GM19372 (cell line): Measurements from ENCODE around the gene TLR9.
A peak's percentile ranks its signal among the peaks of the same experiment; 100 is the strongest.

ENCODE experiments used
- ATAC-seq: cut with Tn5 transposase; IDR thresholded peaks from one replicate; pipeline ENCODE4 v1.9.1; 2021; ENCODE audit warnings: mild to moderate bottlenecking, low read depth, moderate library complexity; ENCODE audit not compliant: unreplicated experiment

TLR9 gene

DNA sequence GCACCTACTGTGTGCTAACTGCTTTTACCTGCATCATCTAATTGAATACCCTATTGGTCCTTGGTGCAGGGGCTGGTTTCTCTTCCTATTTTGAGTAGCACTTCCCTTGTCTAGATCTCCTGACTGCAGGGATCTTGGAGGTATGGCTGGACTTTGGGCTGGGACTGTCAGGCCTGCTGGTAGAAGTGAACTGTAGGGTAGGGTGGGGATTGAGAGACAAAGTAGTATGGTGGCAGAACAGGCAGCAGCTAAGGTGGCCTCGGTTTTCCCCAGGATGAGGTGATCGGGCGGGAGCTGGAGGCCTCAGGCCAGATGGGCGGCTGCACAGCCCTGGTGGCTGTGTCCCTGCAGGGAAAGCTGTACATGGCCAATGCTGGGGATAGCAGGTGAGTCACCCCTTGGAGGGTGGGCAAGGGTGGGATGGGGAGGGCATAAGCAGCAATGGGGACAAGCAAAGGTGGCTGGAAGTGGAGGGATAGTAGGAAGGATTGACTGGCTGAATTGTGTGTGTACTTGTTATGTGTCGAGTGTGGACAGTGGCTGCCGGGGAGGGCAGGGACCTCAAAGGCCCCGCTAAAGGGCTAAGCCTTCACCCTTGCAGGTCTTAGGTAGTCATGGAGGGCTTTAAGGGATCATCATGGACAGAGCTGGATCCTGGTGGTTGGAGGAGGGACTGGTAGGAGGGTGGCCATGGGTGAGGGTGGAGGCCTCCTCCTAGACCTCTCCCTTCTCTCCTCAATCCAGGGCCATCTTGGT is 22.1 kb upstream of the TLR9 start:
- ATAC-seq, result no peak

DNA sequence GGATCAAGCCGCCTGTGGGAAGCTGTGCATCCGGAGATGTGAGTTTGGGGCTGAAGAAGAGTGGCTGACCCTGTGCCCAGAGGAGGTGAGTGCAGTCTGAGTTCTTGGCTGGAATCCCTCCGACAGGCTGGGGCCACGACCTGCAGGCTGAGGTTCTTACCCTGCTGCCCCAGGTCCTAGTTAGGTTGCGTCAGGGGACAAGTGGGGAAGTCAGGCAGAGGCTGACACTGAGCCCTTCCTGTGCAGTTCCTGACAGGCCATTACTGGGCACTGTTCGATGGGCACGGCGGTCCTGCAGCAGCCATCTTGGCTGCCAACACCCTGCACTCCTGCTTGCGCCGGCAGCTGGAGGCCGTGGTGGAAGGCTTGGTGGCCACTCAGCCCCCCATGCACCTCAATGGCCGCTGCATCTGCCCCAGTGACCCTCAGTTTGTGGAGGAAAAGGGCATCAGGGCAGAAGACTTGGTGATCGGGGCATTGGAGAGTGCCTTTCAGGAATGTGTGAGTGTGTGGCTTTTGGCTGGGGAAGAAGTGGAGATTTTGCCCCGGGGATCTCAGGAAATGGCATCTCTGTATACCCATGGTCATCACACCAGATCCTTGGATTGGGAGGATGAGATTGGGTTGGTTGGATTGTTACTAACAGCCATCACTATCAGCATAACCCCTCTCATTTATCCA is 21.4 kb upstream of the TLR9 start:
- ATAC-seq, result no peak

DNA sequence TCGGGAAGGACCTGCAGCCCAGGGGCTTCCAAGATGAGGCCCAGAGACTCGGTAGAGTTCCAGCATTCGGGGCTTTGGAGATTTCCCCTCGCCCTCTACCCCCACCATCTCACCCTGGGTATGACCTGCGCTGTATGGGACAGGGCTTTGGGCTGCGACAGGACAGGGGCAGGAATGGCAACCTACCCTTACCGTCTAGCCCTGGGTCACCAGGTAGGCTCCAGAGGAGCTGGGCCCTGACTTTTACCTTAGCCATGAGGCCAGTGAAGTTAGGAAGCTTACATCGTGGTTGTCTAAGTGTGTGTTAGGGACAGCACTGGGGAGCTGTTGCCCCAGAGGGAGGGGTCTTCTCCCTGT is 20.8 kb upstream of the TLR9 start:
- ATAC-seq, result no peak

DNA sequence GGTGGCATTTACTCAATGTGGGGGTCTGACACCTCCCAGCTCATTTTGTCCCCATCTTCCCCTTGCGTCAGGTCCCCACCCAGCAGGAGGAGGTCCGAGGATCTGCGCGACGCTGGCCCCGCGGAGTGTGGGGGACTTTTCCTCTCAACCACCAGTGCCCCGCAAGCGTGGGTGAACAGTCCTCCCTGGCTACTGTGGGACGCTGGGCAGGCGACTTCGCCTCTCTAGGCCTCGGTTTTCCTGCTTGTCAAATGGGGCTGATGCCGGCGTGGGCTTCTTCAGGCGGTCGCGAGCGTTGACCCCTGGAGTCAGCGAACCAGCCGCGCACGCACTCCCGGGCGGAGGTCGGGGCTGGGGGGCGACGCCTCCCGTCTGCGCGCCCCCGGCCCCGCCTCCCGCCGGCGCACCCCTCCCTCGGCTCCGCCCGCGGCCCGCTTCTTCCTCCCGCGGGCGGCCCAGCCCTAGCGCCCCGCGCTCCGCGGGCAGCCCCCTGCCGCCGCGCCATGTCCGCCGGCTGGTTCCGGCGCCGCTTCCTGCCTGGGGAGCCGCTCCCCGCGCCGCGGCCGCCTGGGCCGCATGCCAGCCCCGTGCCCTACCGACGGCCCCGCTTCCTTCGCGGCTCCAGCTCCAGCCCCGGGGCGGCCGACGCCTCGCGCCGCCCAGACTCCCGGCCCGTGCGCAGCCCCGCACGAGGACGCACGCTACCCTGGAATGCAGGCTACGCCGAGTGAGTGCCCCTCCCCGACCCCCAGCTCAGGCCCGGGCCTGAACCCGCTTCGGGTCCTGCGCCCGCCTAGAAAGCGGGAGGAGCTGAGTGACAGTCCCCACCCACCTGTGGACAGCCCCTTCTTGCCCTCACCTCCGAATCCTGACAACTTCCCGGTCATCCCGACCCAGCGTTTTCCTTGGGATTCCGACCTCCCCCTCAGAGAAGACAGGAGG is 20.1 kb upstream of the TLR9 start, which contains the start of gene PPM1M:
Gene PPM1M, plus strand, starts transcription at position 438 of the 942 bp plus-strand sequence. Its CDS starts 66 bp downstream, at position 504.
- ATAC-seq, result no peak

DNA sequence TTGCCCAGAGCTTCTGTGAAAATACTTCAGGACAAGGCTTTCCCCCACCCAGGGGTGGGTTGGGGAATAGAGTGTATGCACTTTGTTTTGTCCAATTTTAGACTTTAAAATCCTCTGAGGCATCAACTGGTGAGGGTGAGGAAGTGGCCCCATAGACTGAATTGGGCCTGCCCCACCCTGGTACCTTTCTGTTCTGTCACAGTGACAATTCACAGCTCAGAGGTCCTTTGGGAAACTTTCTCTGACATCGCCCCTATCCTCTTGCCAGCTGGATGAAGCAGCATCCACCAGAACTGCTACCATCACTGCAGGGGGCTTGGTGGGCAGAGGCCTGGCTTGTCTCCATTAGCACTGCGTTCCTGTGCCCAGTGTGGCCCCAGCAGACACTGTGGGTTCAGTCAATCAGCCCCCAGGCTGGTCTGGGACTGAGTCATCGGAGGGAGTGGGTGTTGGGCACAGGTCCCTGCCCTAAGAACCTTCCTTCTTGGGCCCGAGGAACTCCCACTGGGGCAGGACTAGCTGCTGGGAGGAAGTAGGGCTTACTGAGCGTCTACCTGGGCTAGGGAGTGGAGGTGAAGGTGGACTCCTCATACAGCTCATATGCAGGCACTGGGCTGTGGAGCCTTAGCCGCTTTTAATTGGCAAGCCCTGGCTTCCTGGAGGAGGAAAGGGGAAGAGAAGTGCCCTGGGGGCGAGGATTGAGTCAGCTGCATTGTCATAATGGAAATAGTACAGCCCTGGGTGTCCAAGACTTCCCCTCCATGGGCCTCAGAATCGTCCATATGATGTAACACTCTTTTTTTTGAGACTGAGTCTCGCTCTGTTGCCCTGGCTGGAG is 18.6 kb upstream of the TLR9 start:
- ATAC-seq, result no peak

DNA sequence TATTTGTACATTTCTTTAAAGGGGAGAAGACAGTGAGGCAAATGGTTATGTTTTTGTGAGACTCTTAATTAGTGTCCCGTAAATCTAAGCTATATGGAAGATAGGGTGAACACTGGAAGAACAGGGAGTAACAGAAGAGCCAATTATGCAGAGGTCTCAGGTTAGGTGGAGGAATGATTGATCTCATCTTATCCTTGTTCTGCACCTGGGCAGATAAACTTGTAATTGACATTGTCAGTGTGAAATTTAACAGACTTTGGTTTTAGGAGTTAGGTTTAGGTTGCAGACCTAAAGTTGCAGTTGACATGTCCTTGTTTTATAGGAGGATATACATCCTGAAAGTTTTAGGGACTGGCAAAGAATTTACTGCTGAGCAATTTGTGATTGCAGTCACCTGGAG is 16.6 kb upstream of the TLR9 start:
- no peak for ATAC-seq

DNA sequence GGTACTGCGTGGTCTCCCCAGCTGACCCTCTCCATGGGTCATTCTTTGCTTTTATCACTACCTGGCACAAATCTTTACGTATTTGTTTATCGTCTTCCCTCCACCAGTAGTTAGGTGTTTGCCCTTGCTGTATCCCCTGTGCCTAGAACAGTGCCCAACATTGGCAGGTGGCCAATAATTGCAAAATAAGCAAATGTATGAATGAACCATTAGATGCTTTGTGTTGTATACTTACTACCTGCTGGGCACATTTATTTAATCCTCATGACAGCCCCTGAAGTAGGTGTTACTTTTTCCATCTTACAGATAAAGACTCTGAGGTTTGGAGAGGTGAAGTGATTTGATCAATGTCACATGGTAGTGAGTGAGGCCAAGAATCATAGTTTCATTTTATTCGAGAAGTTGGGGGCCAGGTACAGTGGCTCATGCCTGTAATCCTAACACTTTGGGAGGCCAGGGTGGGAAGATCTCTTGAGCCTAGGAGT is 15.5 kb upstream of the TLR9 start:
- ATAC-seq, result no peak

DNA sequence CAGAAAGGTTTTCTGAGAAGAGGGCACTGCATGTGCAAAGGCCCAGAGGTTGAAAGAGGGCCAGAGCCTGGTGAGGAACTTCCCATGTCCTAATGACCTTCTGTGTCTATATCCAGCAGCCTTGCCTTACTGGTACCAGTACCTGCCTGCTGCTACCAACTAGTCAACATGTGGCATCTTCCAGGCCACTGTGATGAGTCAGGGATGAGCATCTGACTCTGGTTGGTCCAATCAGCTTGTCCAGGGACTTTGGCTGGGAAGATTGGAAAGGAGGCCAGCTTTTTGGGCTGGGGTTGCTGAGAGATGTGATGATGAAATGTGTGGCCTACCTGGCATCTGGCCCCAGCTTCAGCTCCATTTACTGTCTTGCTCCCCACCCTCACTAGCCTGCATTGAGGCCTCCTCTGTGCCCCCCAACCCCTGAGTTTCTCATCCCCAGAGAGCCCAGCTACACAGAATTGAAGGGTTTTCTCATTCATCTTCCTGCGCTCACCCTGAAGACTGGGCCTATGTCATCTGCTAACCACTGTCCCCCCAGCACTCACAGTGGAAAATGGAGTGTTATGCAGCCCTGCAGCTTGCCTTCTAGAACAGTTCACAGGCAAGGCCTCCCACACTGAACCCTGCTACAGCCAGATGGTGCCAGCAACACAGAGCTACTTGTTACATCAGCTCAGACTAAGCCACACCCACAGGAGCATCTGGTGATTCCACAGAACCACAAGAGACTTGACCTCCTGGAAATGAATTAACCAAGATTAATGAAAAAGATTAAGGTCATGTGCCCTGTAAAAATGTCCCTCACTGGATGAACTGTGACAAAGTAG is 14.8 kb upstream of the TLR9 start:
- no peak for ATAC-seq

DNA sequence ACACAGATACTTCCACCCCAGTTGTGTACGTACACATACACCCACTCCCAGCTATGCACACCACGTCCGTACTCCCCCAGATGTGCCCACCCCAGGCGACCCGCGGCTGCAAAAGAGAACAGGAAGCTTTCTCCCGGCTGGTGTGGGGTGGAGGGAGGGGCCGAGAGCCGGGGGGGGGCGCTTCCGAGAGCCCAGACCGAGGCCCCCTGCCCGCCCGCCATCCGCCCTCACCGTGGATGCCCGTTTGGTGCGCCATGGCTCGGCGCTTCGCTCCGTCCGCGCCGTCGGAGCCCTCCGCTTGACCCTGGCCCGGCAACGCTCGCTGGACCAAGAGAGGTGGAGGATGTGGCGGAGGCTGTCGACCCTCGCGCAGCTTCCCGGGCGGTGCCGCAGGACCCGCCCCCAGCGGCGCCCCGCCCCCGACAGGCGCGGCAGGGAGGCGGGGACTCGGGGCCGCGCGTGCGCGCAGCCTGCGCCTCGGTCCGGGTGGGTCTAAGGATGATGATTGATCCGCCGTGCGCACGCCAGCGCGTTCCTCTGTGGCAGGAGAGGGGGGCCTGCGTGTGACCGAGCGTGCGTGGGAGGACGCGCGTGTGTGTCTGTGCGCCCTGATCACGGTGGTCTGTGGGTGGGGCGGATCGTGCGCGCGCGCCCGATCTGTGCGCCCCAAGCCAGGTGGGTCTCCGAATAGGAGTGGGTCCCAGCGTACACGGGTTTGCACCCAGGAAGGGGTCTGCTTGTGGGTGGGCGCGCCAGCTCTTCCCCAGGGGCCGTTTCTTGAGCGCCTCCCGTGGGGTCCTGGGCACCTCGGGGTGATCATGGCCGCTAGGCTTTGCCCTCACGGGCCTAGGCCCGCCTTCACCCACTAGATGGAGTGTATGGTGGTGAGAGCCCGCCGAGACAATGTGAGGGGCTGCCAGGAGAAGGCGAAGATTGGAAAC is 13.6 kb upstream of the TLR9 start, which contains the start of gene TWF2:
Gene TWF2, minus strand, starts transcription at position 398 of the 941 bp plus-strand sequence. Its CDS starts 142 bp downstream, at position 256.
- ATAC-seq, result peak; percentile 73

DNA sequence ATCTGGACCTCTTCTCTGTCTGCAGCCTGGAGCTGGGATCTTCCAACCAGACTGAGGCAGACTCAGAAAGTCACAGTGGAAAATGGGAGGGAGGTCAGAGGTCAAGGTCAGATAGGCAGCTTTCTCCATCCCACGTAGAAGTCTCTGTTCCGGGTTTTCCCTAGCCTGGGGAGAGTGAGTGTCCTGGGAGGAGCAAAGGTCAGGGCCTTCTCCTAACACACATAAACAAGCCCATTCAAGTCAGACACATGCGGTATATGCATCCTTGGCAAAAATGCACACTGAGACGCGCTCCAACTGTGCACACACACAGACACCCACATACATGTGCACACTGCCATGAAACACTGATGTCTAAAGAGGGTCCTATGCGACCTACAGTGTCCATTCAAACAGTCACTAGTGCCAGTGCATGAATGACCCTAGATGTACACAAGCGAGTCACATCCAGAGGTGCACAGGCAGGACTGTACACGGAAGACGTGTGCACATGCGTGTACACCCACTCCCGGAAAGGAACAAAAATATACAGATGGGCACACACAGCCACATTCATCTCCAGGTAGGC is 12.8 kb upstream of the TLR9 start:
- no peak for ATAC-seq

DNA sequence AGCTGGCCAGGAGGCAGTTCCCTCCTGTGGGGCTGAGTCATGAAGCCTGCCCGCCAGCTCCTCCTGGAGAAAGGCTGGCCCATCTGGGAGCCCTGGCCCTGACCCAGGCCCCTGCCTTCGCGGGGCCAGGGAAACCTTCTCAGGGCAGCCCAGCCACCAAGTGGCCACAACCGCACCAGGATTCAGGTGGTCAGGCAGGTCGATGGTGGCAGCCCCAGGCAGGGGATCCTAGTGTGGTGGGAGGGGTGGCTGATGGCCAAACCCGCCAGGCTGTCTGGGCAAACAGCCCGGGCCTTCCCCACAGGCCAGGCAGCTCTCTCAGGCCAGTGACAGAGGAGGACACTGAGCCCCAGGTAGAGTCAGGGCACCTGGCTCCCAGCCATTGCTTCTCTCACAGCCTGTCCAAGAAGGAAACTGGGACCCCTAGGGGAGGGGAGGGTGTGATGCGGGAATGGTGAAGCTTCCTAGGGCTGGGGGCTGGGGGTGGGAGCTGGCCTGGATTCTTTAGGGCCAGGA is 12.3 kb upstream of the TLR9 start:
- ATAC-seq, result no peak

DNA sequence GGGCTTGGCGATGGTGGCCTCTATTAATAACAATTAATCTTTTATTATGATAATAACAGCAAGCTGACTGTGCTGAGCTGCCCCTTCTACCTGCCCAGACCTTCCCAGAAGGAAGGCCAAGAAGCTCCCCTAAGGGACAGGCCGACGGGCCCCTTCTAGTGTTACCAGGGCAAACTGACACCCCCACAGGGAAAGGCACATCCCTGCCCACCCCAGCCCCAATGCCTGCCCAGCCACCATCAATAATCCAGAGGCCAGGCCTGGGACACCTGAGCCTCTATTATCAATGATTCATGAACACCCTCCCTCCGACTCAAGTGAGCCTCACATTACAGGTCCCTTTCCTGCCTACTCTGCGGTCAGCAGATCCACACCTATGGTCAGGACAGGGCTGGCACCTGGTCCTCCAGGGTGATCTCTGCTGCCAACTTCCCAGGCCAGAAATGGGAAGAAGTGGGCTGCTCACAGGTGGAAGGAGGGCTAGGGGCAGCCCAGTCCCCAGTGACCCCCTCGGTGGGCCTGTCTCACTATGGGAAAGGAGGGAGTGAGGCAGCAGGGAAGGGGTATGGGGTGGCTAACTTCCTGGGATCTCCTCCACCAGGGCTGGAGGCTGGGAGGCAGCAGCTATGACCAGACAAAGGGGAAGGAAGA is 11.7 kb upstream of the TLR9 start:
- no peak for ATAC-seq

DNA sequence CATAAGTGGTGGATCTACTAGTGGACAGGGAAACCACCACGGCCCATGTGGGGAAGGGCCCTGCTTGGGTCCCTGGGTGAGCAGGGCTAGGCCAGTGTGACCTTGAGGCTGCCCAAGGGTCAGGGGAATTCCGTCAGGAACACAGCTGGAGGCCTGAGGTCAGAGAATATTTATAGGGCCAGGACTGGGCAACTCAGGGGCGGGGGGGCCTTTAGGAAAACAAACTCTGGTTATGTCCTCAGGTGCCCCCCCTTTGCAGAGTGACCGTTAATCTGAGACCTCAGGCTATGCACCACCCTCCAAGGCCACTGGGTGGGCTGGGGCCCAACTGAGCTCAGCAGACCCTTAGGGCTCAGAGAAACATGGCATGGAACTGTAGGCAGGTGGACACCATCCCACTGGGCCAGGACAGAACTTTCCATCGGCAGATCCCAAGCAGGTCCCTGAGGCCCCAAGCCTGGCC is 11.0 kb upstream of the TLR9 start:
- ATAC-seq, result no peak

DNA sequence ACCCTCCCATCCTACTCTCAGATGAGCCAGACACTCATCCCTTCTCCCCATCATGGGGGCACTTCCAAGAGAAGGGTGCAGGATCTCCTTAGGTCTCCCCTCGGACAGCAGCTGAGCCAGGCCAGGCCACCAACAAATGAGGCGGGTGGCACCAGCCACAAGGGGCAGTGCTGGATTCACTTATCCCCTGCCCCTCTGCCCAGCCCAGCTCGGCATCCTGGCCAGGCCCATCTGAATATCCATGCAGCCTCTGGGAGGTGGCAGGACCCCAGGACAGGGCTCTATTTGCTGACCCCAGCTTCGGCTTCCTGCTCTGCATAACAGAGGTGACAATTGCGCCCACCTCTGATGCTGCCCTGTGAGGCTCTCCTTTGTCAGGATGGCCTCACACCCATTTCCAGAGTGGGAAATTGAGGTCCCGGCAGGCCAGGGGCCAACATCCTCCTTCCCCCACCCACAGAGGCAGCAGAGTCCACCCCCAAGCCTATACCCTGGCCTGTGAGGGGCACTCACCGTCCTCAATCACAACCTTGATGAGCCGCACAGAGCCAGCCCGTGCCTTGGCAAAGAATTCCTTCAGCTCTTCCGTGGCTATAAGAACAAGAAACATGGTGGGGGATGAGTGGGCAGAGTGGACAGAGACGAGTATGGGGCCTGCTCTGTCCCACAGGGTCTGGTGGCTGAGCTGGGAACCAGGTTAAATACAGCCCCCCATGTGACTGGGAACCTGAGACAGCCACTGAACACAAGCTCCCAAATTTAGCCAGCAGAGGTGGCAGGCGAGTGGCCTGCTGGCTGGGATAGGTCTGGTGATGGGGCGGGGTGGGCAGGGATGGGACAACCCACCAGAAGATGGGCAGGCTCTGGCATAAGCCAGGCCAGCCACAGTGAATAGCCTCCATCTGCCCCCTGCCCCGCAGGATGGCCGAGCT is 9.3 kb upstream of the TLR9 start:
- no peak for ATAC-seq

DNA sequence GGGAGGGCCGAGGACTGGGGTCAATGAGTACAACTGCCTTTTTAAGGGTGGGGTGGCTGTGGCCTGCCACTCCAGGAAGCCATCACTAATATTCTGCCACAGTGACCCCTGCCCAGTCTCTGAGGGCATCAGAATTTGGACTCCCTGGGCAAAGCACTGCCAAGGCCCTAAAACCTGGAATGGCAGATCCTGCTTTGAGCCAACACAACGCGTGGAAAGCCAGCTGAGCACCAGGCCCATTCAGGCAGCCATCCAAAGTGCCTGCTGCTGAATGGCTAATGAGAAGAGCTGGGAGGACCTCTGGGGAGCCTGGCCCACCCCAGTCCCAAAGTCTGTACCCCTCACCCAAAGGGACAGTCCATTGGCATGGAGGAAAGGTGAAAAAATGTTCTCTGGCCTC is 8.5 kb upstream of the TLR9 start:
- no peak for ATAC-seq

DNA sequence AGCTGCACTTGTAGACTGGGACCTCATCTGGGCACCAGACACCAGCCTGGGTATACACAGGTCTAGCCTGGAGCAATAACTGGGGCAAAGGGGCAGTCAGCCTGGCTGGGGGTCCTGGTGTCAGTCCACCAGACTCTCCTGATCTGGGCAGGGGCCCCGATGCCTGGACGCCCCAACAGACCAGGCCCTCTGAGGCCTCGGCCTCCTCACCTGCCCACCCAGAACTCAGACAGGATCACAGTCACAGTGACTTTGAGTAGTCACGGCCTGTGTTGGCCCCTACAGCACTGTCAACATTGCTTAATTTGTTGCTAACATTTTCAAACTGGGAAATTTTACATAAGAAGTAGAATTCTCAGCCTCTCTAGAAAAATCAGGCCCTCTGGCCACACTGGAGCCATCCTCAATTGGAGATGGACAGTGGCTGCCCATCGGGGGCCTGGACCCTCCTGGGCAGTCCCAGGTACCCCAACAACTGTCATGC is 7.7 kb upstream of the TLR9 start:
- no peak for ATAC-seq
